Measurements from ENCODE around the gene DNAH17.

Gene DNAH17

GRCh38 chr17:78422267-78422605 is 155.0 kb downstream of the DNAH17 start:
- DNase-seq, result no peak

GRCh38 chr17:78421534-78422266 is 155.5 kb downstream of the DNAH17 start:
- DNase-seq, result peak; percentile 27 to 70 (median 65)

- DNase-seq, result no peak
Measured at GRCh38 chr17:78421084-78421533, 156.1 kb downstream of the DNAH17 start.

GRCh38 chr17:78419970-78420815 is 157.0 kb downstream of the DNAH17 start:
- no peak for DNase-seq

- DNase-seq, result no peak
Measured at GRCh38 chr17:78418326-78419026, 158.7 kb downstream of the DNAH17 start.

GRCh38 chr17:78417531-78417909 is 159.7 kb downstream of the DNAH17 start:
- DNase-seq, result no peak

GRCh38 chr17:78416791-78417530 is 160.2 kb downstream of the DNAH17 start:
- no peak for DNase-seq

- DNase-seq, result no peak
Measured at GRCh38 chr17:78415821-78416711, 161.1 kb downstream of the DNAH17 start.

GRCh38 chr17:78414178-78415162 is 162.7 kb downstream of the DNAH17 start:
- peak; percentile 32 to 74 (median 56) for DNase-seq

GRCh38 chr17:78412403-78412802 is 164.8 kb downstream of the DNAH17 start:
- DNase-seq, result peak in 1 of 6 experiments; percentile 8

- DNase-seq, result no peak
Measured at GRCh38 chr17:78411241-78411857, 165.8 kb downstream of the DNAH17 start.

- DNase-seq, result no peak
Measured at GRCh38 chr17:78409191-78409928, 167.8 kb downstream of the DNAH17 start.

GRCh38 chr17:78408476-78409050 is 168.6 kb downstream of the DNAH17 start:
- DNase-seq, result no peak

- DNase-seq, result no peak
Measured at GRCh38 chr17:78407387-78408000, 169.7 kb downstream of the DNAH17 start.

GRCh38 chr17:78406920-78407319 is 170.3 kb downstream of the DNAH17 start:
- DNase-seq, result no peak

GRCh38 chr17:78406396-78406795 is 170.8 kb downstream of the DNAH17 start:
- no peak for DNase-seq

GRCh38 chr17:78403822-78404221 is 173.4 kb downstream of the DNAH17 start:
- no peak for DNase-seq

GRCh38 chr17:78401891-78402290 is 175.3 kb downstream of the DNAH17 start:
- no peak for DNase-seq
